A549 (cell line): Measurements from ENCODE around the gene CYSLTR2. TPM values are rescaled to one million over a fixed set of nuclear protein-coding genes. Genes with fewer than 3 reads are reported as not detected.

Experiments used
- ATAC-seq, 2 experiments: fragments of 200-7000 bp in 1 of 2; fragments of >200 bp in 1 of 2; cut with Nextera tagmentation in 1 of 2; cut with Tn5 transposase in 1 of 2; 3 replicates each; pipeline versions ENCODE4 v1.8.0 to v1.9.1; 2018 to 2020; ENCODE audit warnings: mild to moderate bottlenecking in 1 of 2, moderate library complexity in 1 of 2
- CTCF ChIA-PET: fragments of 300-600 bp; sonication (Branson Sonifier 250); formaldehyde crosslinking; extraction: SDS; loops from one replicate; lab custom pipeline; 2021; ENCODE audit warnings: antibody characterized with exemption, inconsistent platforms; lab: Yijun Ruan, JAX
- POLR2A ChIA-PET: fragments of 350-600 bp; formaldehyde crosslinking; extraction: SDS; loops from one replicate; lab custom pipeline; 2021; ENCODE audit warnings: antibody characterized with exemption, inconsistent platforms; lab: Yijun Ruan, JAX
- DNase-seq, 2 experiments: peaks; one replicate each; pipeline versions ENCODE4 v3.0.0 to v3.0.0-alpha.2; 2011 to 2016; ENCODE audit warnings: low read depth in 1 of 2, low spot score in 1 of 2
- FAIRE-seq: peaks from 2 replicates; lab custom pipeline; 2011; peaks lifted over from hg19 to GRCh38; lab: Jason Lieb, UNC
- H3K27ac ChIP-seq, 2 experiments: fragments of >200 bp; sonication (Bioruptor Twin); formaldehyde crosslinking; 3 replicates each; pipeline ENCODE4 v1.5.1; 2016 to 2017
- H3K4me1 ChIP-seq: fragments of >200 bp; sonication (Bioruptor Twin); formaldehyde crosslinking; 3 replicates; pipeline ENCODE4 v1.6.1; 2016
- H3K4me2 ChIP-seq: fragments of >200 bp; sonication (Bioruptor Twin); formaldehyde crosslinking; 3 replicates; pipeline ENCODE4 v1.6.1; 2016
- H3K4me3 ChIP-seq: fragments of >200 bp; sonication (Bioruptor Twin); formaldehyde crosslinking; 3 replicates; pipeline ENCODE4 v1.5.1; 2016
- H3K9me3 ChIP-seq: fragments of >200 bp; sonication (Bioruptor Twin); formaldehyde crosslinking; 3 replicates; pipeline ENCODE4 v1.6.1; 2016
- ATOH8 ChIP-seq: fragments of 250-450 bp; sonication (Bioruptor Pico); IDR thresholded peaks from 2 replicates; pipeline ENCODE4 v1.5.0; 2020; ENCODE audit warnings: low read depth, mild to moderate bottlenecking, moderate library complexity
- BCL3 ChIP-seq: fragments of >200 bp; sonication (Bioruptor Twin); formaldehyde crosslinking; IDR thresholded peaks from 3 replicates; pipeline ENCODE4 v1.6.1; 2016
- CBX2 ChIP-seq: fragments of 200-600 bp; sonication (generic); IDR thresholded peaks from 2 replicates; pipeline ENCODE4 v1.6.1; 2016; ENCODE audit warnings: low read depth, mild to moderate bottlenecking, borderline replicate concordance
- CBX8 ChIP-seq: fragments of 200-600 bp; sonication (generic); IDR thresholded peaks from 2 replicates; pipeline ENCODE4 v1.6.1; 2016
- CEBPB ChIP-seq, 2 experiments: fragments of >200 bp in 1 of 2; sonication (Bioruptor Twin) in 1 of 2; formaldehyde crosslinking in 1 of 2; IDR thresholded peaks; 2 replicates each; pipeline ENCODE4 v1.6.1; 2012 to 2016
- CHD4 ChIP-seq: fragments of 200-600 bp; sonication (generic); IDR thresholded peaks from 2 replicates; pipeline ENCODE4 v1.6.1; 2016; ENCODE audit warnings: antibody characterized with exemption, mild to moderate bottlenecking, borderline replicate concordance
- E2F6 ChIP-seq: IDR thresholded peaks from 2 replicates; pipeline ENCODE4 v1.6.1; 2012; ENCODE audit warnings: low read depth, borderline replicate concordance
- FOSB ChIP-seq: fragments of 250-450 bp; sonication (Bioruptor Pico); IDR thresholded peaks from 2 replicates; pipeline ENCODE4 v1.5.0; 2020; ENCODE audit warnings: mild to moderate bottlenecking, moderate library complexity
- FOSL2 ChIP-seq, 2 experiments: fragments of 450-650 bp in 1 of 2; fragments of >200 bp in 1 of 2; sonication (Bioruptor Twin) in 1 of 2; formaldehyde crosslinking; IDR thresholded peaks; 2 replicates each; pipeline versions ENCODE4 v1.5.0 to v1.6.1; 2016 to 2020; ENCODE audit warnings: mild to moderate bottlenecking in 1 of 2, moderate library complexity in 1 of 2
- FOXS1 ChIP-seq: fragments of 250-450 bp; sonication (Bioruptor Pico); IDR thresholded peaks from 2 replicates; pipeline ENCODE4 v1.5.0; 2020; ENCODE audit warnings: mild to moderate bottlenecking, moderate library complexity
- HES2 ChIP-seq: fragments of >200 bp; sonication (Bioruptor Twin); formaldehyde crosslinking; IDR thresholded peaks from 2 replicates; pipeline ENCODE4 v1.6.1; 2016
- HOXB5 ChIP-seq: fragments of 250-450 bp; sonication (Bioruptor Pico); IDR thresholded peaks from 2 replicates; pipeline ENCODE4 v1.5.0; 2020; ENCODE audit warnings: mild to moderate bottlenecking, moderate library complexity
- JUNB ChIP-seq: fragments of >200 bp; sonication (Bioruptor Twin); formaldehyde crosslinking; IDR thresholded peaks from 2 replicates; pipeline ENCODE4 v1.6.1; 2016
- KDM5A ChIP-seq: fragments of 200-600 bp; sonication (generic); IDR thresholded peaks from 2 replicates; pipeline ENCODE4 v1.6.1; 2016; ENCODE audit warnings: antibody characterized with exemption, mild to moderate bottlenecking
- NR3C1 ChIP-seq: fragments of >200 bp; sonication (Bioruptor Twin); formaldehyde crosslinking; IDR thresholded peaks from 3 replicates; pipeline ENCODE4 v1.6.1; 2017
- POLR2AphosphoS2 ChIP-seq: conservative IDR thresholded peaks from 2 replicates; pipeline ENCODE4 v1.6.1; 2012; ENCODE audit warnings: low read length, improper control_type of control experiment, inconsistent platforms
- RARB ChIP-seq: fragments of 250-450 bp; sonication (Bioruptor Pico); IDR thresholded peaks from 2 replicates; pipeline ENCODE4 v1.8.0; 2021; ENCODE audit warnings: mild to moderate bottlenecking, moderate library complexity
- SMC3 ChIP-seq: fragments of >200 bp; sonication (Bioruptor Twin); formaldehyde crosslinking; IDR thresholded peaks from 3 replicates; pipeline ENCODE4 v1.6.1; 2018; ENCODE audit warnings: inconsistent platforms
- TFCP2L1 ChIP-seq: fragments of 250-450 bp; sonication (Bioruptor Pico); IDR thresholded peaks from 2 replicates; pipeline ENCODE4 v1.5.0; 2021; ENCODE audit warnings: mild to moderate bottlenecking
- TP53 ChIP-seq: fragments of 250-450 bp; sonication (Bioruptor Pico); IDR thresholded peaks from 2 replicates; pipeline ENCODE4 v1.5.0; 2021; ENCODE audit warnings: mild to moderate bottlenecking, moderate library complexity
- ZC3H11A ChIP-seq: fragments of 450-650 bp; IDR thresholded peaks from 2 replicates; pipeline ENCODE4 v1.6.1; 2014; ENCODE audit warnings: antibody characterized with exemption, mild to moderate bottlenecking
- ZFP36 ChIP-seq: fragments of 450-650 bp; IDR thresholded peaks from 2 replicates; pipeline ENCODE4 v1.6.1; 2014; ENCODE audit warnings: borderline replicate concordance; ENCODE audit not compliant: partially characterized antibody
- ZNF302 ChIP-seq: fragments of 250-450 bp; sonication (Bioruptor Pico); IDR thresholded peaks from 2 replicates; pipeline ENCODE4 v1.9.0; 2021; ENCODE audit warnings: inconsistent platforms, mild to moderate bottlenecking, moderate library complexity
- ZSCAN20 ChIP-seq: fragments of 250-450 bp; sonication (Bioruptor Pico); IDR thresholded peaks from 2 replicates; pipeline ENCODE4 v1.8.0; 2022; ENCODE audit warnings: mild to moderate bottlenecking, moderate library complexity
- WGBS: methylation state at CpG from one replicate; pipeline ENCODE4 v1.1.6; 2017; ENCODE audit errors: missing lambda C conversion rate; 5-methylcytosine and 5-hydroxymethylcytosine counted together
- polyA plus RNA-seq, 4 experiments: library from polyadenylated mRNA; depleted of rRNA in 3 of 4; stranded (reverse); fragments of >200 nt; fragmentation: RNase III in 1 of 4; extraction: RNeasy Plus Mini Kit Qiagen cat#74134 plus additional on column Dnase treatment in 1 of 4; gene quantifications; 2 replicates in 3 of 4; 3 replicates in 1 of 4; pipeline ENCODE4 v1.2.3, GENCODE V29; 2011 to 2017
- TF ChIP-seq, protein P1 (sequence below): fragments of 150-350 bp; IDR thresholded peaks from 2 replicates; pipeline ENCODE4 v1.6.1; 2014; ENCODE audit warnings: low read depth, mild to moderate bottlenecking, low read length

The CYSLTR2 gene
- polyA plus RNA-seq, 2 of the 4 experiments (the other 2 are of a cell fraction) = not detected

DNA sequence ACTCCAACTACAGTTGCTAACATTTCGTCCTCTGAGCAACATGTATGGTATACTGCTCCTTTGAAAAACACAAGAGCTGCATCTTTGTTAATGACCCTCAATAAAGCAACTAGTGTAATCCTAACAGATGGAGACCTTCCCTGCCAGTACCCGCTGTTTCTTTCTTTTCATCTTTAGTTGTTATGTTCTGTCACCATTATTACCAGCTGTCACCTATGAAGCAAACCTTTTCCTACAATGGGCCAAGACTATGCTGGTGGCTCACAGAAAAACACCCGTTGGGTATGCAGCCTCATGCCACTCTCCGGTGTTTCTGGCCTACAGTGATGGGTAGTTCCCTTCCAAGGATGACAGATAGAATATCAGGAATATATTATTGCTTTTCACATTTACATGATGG lies 29.7 kb upstream of the CYSLTR2 start (continued):
- TF ChIP-seq TFCP2L1 (CRISPR knock-in tag) = no peak

DNA sequence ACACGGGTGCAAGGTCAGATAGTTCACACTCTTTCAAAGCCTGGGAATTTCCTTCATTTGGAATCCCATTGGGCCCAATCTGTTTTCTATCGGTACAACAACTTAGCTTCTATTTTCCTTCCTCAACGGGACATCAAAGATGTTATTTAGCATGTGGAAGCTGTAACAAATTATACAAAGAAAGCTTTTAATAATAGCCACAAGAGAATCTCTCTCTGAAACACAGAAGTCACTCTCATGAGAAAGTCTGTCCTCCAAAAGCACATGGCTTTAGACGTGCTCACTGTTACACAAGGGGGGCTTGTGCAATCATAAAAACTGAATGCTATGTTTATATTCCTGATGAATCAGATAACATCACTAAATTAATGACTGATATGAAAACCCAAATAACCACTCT lies 28.9 kb upstream of the CYSLTR2 start:
- 14% methylated on average over 4 of the region's 4 CpGs for WGBS
- ATAC-seq = no peak

GRCh38 chr13:48625413-48626076 lies 28.2 kb upstream of the CYSLTR2 start:
- DNase-seq (no peak), ATAC-seq (no peak)
- no peaks in the 10 kb centered on the region; the same call in 2 of the 3 replicates for H3K9me3 ChIP-seq
- no peak overlapping the region for H3K4me2 ChIP-seq
- no peak overlapping the region for H3K27ac ChIP-seq
- TF ChIP-seq FOSL2 (IDR thresholded peaks at IDR 0.05) (no peak), FOSL2 (CRISPR knock-in tag; IDR thresholded peaks at IDR 0.05) (no peak), NR3C1 (no peak)
- TF ChIP-seq, all 56 proteins: peak for 0
- Histone ChIP-seq H3K4me3 (no peak overlapping the region), H3K4me1 (no peaks in the 10 kb centered on the region)
- ChIA-PET CTCF (interaction anchor here (0.5 kb wide), 1 partner anchor 429 kb away, joined by 3 read pairs; no protein-coding TSS in a partner anchor), POLR2A (no interaction called here)
- FAIRE-seq = no peak
- 45% methylated on average over 4 of the region's 4 CpGs for WGBS

More for the DNA sequence above, 28.9 kb upstream of the CYSLTR2 start:
- CTCF ChIA-PET = interaction anchor here (0.5 kb wide), 1 partner anchor 429 kb away, joined by 3 read pairs; no protein-coding TSS in a partner anchor
- no peak for TF ChIP-seq CBX2
- TF ChIP-seq CBX8 = no peak
- TF ChIP-seq ZNF302 (CRISPR knock-in tag) = no peak
- TF ChIP-seq HES2 = no peak
- TF ChIP-seq FOXS1 (CRISPR knock-in tag) = no peak
- no peak for TF ChIP-seq CEBPB (IDR thresholded peaks at IDR 0.05)
- no peak for TF ChIP-seq FOSB (CRISPR knock-in tag)
- no peak for TF ChIP-seq E2F6
- TF ChIP-seq ZSCAN20 = no peak
- no peak for TF ChIP-seq POLR2AphosphoS2
- TF ChIP-seq RARB = no peak
- no peak for TF ChIP-seq ATOH8 (CRISPR knock-in tag)
- TF ChIP-seq BCL3 = no peak
- no peak for TF ChIP-seq TFCP2L1 (CRISPR knock-in tag)
- TF ChIP-seq KDM5A = no peak
- TF ChIP-seq ZC3H11A = no peak
- TF ChIP-seq SMC3 = no peak
- H3K27ac ChIP-seq = no peak overlapping the region
- no peak for DNase-seq
- H3K4me3 ChIP-seq = no peak overlapping the region
- POLR2A ChIA-PET = no interaction called here
- FAIRE-seq = no peak
- H3K9me3 ChIP-seq = no peaks in the 10 kb centered on the region; the same call in 2 of the 3 replicates
- H3K4me1 ChIP-seq = no peaks in the 10 kb centered on the region
- H3K4me2 ChIP-seq = no peak overlapping the region

- DNase-seq = no peak
- no peak overlapping the region for H3K27ac ChIP-seq
- no peak overlapping the region for H3K4me3 ChIP-seq
- H3K4me2 ChIP-seq = no peak overlapping the region
- FAIRE-seq = no peak
- CTCF ChIA-PET = no interaction called here
- TF ChIP-seq CHD4 (no peak), TP53 (CRISPR knock-in tag) (no peak), CBX2 (no peak), HOXB5 (CRISPR knock-in tag) (no peak), JUNB (no peak), FOXS1 (CRISPR knock-in tag) (no peak), ZFP36 (no peak)
- TF ChIP-seq, protein P1, sequence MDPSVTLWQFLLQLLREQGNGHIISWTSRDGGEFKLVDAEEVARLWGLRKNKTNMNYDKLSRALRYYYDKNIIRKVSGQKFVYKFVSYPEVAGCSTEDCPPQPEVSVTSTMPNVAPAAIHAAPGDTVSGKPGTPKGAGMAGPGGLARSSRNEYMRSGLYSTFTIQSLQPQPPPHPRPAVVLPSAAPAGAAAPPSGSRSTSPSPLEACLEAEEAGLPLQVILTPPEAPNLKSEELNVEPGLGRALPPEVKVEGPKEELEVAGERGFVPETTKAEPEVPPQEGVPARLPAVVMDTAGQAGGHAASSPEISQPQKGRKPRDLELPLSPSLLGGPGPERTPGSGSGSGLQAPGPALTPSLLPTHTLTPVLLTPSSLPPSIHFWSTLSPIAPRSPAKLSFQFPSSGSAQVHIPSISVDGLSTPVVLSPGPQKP = no peak
- TF ChIP-seq, all 56 proteins: peak for 0
- no peaks in the 10 kb centered on the region; the same call in 2 of the 3 replicates for H3K9me3 ChIP-seq
- no peaks in the 10 kb centered on the region for H3K4me1 ChIP-seq
- WGBS = 4% methylated on average over 1 of the region's 1 CpG
- POLR2A ChIA-PET = no interaction called here
- no peak for ATAC-seq
These were observed 27.7 kb upstream of the CYSLTR2 start for GRCh38 chr13:48626077-48626449.
